KOPT-K1 (cell line): ENCODE data around the gene SDHA.
"Not testable (repeated sequence)": the region's sequence is repeated elsewhere in the genome, so short reads cannot be mapped to it uniquely, and the experiment has no call there.

Experiments
- H3K27ac ChIP-seq: fragments of 200-600 bp; sonication (generic); 2 replicates; pipeline ENCODE4 v1.5.1; 2016; ENCODE audit warnings: antibody characterized with exemption, mild to moderate bottlenecking, low read depth, low read length; ENCODE audit not compliant: poor library complexity, severe bottlenecking
- H3K36me3 ChIP-seq: fragments of 200-600 bp; sonication (generic); 2 replicates; pipeline ENCODE4 v1.5.1; 2017; ENCODE audit warnings: antibody characterized with exemption, mild to moderate bottlenecking, low read length, moderate library complexity; ENCODE audit not compliant: insufficient read depth
- H3K9me3 ChIP-seq: fragments of 200-600 bp; sonication (generic); 2 replicates; pipeline ENCODE4 v1.5.1; 2017; ENCODE audit warnings: antibody characterized with exemption, low read length, mild to moderate bottlenecking; ENCODE audit not compliant: insufficient read depth, poor library complexity, severe bottlenecking

The SDHA gene

GRCh38 chr5:191036-191948 is 26.8 kb upstream of the SDHA start, which contains the start of gene LRRC14B:
Gene LRRC14B (plus strand): TSS chr5:191495. CDS start chr5:191539, 44 bp downstream.
- Histone ChIP-seq H3K36me3 (no peaks in the 10 kb centered on the region), H3K27ac (peak within 1 kb of the TSS; percentile 66), H3K9me3 (no peaks in the 10 kb centered on the region)

GRCh38 chr5:191949-192690 is 26.0 kb upstream of the SDHA start:
- no peaks in the 10 kb centered on the region for H3K9me3 ChIP-seq
- peak overlapping the region; percentile 66 for H3K27ac ChIP-seq

GRCh38 chr5:192691-192969 is 25.5 kb upstream of the SDHA start:
- no peaks in the 10 kb centered on the region for H3K9me3 ChIP-seq
- H3K36me3 ChIP-seq, result no peaks in the 10 kb centered on the region
- no peak overlapping the region for H3K27ac ChIP-seq

More at GRCh38 chr5:191949-192690, 26.0 kb upstream of the SDHA start:
- no peaks in the 10 kb centered on the region for H3K36me3 ChIP-seq

GRCh38 chr5:192970-193831 is 24.9 kb upstream of the SDHA start:
- Histone ChIP-seq H3K27ac (no peak overlapping the region), H3K9me3 (no peaks in the 10 kb centered on the region), H3K36me3 (peaks cover 2% of the 10 kb centered on the region; the same call in 1 of the 2 replicates)

GRCh38 chr5:194102-194501 is 24.0 kb upstream of the SDHA start:
- Histone ChIP-seq H3K36me3 (peaks cover 10% of the 10 kb centered on the region; the same call in 1 of the 2 replicates), H3K9me3 (no peaks in the 10 kb centered on the region), H3K27ac (no peak overlapping the region)

- H3K36me3 ChIP-seq, result peaks cover 10% of the 10 kb centered on the region; the same call in 1 of the 2 replicates
- no peak overlapping the region for H3K27ac ChIP-seq
- no peaks in the 10 kb centered on the region for H3K9me3 ChIP-seq
These were observed 23.4 kb upstream of the SDHA start for GRCh38 chr5:194603-195209.

GRCh38 chr5:195401-196160 is 22.5 kb upstream of the SDHA start:
- H3K36me3 ChIP-seq, result peaks cover 10% of the 10 kb centered on the region; the same call in 1 of the 2 replicates
- H3K9me3 ChIP-seq, result no peaks in the 10 kb centered on the region
- no peak overlapping the region for H3K27ac ChIP-seq

GRCh38 chr5:196350-196749 is 21.8 kb upstream of the SDHA start:
- Histone ChIP-seq H3K9me3 (no peaks in the 10 kb centered on the region), H3K36me3 (peaks cover 10% of the 10 kb centered on the region; the same call in 1 of the 2 replicates), H3K27ac (no peak overlapping the region)

- not testable (repeated sequence) for H3K9me3 ChIP-seq, H3K27ac ChIP-seq
- peaks cover 13% of the 10 kb centered on the region; the same call in 1 of the 2 replicates for H3K36me3 ChIP-seq
These were observed 21.1 kb upstream of the SDHA start for GRCh38 chr5:197031-197430.

- peaks cover 23% of the 10 kb centered on the region; the same call in 1 of the 2 replicates for H3K36me3 ChIP-seq
- H3K9me3 ChIP-seq, result no peaks in the 10 kb centered on the region
- H3K27ac ChIP-seq, result no peak overlapping the region
These were observed 20.1 kb upstream of the SDHA start for GRCh38 chr5:197892-198489.

GRCh38 chr5:198516-199196 is 19.5 kb upstream of the SDHA start:
- H3K36me3 ChIP-seq, result peaks cover 29% of the 10 kb centered on the region; the same call in 1 of the 2 replicates
- no peaks in the 10 kb centered on the region for H3K9me3 ChIP-seq
- H3K27ac ChIP-seq, result no peak overlapping the region

GRCh38 chr5:199197-199949 is 18.7 kb upstream of the SDHA start:
- Histone ChIP-seq H3K27ac (no peak overlapping the region), H3K9me3 (no peaks in the 10 kb centered on the region), H3K36me3 (peaks cover 36% of the 10 kb centered on the region)
